Measurements from ENCODE around the gene CCSER2.
A peak's percentile ranks its signal among the peaks of the same experiment; 100 is the strongest.
"Not testable (repeated sequence)": the region's sequence is repeated elsewhere in the genome, so short reads cannot be mapped to it uniquely, and the experiment has no call there.

The CCSER2 gene, protein sequence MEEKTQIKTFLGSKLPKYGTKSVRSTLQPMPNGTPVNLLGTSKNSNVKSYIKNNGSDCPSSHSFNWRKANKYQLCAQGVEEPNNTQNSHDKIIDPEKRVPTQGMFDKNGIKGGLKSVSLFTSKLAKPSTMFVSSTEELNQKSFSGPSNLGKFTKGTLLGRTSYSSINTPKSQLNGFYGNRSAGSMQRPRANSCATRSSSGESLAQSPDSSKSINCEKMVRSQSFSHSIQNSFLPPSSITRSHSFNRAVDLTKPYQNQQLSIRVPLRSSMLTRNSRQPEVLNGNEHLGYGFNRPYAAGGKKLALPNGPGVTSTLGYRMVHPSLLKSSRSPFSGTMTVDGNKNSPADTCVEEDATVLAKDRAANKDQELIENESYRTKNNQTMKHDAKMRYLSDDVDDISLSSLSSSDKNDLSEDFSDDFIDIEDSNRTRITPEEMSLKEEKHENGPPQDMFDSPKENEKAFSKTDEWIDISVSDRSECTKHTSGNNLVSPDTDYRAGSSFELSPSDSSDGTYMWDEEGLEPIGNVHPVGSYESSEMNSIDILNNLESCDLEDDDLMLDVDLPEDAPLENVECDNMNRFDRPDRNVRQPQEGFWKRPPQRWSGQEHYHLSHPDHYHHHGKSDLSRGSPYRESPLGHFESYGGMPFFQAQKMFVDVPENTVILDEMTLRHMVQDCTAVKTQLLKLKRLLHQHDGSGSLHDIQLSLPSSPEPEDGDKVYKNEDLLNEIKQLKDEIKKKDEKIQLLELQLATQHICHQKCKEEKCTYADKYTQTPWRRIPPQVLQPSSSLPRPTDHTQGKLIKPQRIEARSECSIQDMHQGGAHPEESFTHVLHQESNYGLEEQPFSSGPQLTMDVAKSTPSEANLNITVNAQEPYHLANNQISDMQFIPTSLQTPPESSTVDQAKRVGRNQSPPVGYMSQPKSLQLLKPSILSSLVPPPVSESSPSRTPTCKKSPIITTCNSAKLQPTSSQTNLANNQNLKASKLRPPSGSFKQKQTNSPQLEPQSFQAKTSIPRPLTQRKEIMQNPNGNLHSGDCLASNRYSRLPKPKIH

DNA sequence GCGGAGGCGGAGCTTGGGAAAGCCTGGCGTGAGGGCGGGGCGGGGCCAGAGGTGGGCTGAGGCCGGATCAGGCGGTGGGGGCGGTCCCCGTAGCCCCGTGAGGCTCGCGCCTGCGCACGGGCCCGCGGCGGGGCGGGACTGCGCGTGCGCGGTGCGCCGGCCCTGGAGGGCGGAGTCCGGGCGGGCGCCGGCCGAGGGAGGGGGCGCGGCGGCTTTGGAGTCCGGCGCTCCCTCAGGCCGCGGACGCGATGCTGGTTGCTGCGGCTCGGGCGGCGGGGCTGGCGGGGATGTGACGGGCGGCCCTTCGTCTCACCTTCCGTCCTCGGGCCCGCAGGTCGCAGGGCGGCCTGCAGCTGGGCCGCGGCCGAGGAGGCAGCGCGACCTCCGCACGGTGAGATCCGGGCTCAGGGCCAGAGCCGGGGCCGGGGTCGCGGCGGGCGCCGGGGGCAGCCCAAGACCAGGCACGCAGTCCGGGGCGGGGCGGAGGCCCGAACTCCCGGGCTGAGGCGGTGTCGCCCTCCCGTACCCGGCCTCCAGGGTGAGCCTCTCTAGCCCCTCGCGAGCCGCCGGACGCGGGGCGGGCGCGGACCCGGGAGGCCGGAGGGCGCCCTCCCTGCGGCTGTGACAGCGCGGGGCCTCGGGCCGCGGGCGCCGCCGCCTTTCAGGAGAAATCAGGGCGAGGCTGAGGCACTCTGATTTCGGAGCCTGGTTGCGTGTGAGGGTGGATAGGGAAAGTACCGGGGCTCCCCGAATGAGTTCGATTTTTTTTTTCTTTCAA lies at the start of gene CCSER2:
Gene CCSER2 (plus strand): TSS at position 172 of the 778 bp plus-strand sequence. CDS start 42,464 bp downstream, outside the sequence.
- peak in 49 of 51 donors; percentile 53 to 99 (median 92) for DNase-seq

DNA sequence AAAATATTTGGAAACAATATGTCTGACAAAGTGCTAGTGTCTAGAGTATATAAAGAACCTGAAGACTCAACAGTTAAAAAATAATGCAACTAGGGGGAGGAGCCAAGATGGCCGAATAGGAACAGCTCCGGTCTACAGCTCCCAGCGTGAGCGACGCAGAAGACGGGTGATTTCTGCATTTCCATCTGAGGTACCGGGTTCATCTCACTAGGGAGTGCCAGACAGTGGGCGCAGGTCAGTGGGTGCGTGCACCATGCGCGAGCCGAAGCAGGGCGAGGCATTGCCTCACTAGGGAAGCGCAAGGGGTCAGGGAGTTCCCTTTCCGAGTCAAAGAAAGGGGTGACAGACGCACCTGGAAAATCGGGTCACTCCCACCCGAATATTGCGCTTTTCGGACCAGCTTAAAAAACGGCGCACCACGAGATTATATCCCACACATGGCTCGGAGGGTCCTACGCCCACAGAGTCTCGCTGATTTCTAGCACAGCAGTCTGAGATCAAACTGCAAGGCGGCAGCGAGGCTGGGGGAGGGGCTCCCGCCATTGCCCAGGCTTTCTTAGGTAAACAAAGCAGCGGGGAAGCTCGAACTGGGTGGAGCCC lies 48.4 kb upstream of the CCSER2 start:
- not testable (repeated sequence) for DNase-seq

DNA sequence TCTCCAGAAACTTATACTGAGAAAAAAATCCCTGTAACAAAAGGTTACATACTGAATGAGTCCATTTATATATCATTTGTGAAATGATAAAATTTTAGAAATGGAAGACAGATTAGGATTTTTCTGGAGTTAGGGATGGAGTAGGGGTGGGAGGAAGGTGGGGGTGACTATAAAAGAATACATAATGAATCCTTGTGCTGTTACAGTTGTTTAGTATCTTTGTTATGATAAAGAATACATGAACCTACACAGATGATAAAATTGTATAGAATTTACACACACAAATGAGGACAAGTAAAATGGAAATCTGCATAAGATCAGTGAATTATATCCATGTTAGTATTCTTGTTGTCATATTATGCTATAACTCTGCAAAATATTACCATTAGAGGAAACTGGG lies 41.7 kb upstream of the CCSER2 start:
- DNase-seq, result no peak

DNA sequence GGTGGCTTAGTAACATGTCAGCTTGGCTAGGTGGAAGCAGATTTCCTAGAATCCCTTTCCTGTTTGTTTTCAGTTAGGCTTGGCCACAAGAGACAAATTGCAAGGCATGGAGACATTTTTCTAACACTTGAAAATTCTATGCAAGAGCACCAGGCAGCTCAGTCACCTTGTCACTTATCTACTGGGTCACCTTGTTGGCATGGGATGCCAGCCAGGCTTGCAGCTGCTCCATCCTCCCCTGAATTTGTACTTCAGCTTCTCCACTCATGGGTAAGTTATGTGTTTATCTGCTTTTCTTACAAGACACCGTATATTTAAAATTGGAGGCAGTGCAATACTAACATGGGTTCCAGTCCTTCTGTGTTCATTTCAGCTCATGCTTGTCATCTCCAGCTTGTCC lies 40.2 kb upstream of the CCSER2 start:
- no peak for DNase-seq

DNA sequence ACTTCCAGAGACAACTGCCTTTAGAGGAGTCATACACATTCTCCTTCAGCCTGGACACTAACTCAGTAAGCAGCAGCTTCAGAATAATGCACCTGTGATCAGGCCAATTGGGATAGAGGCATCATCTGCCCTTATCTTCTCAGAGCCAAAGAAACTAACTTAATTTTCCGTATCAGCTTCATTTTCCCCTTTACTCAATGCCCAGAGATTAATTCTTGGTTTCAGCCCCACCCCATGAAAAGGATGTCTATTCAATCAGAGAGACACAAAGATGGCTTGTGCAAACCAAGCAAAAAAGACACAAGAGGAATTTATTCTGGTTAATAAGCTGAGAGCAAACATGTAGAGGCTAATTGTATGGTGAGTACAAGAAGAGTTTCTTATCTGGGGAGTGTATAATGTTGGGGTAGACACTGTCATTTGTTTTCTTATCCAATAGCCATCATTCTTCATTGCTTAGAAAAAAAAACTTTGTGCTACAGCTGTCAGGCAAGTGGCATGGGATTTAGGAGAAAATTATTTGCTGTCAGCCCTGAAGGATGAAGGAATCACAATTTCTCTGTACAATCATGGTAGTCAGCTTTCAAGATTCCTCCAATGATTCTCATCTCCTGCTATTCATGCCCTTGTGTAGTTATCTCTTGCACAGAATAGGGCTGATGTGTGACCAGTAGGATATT lies 38.7 kb upstream of the CCSER2 start:
- no peak for DNase-seq

DNA sequence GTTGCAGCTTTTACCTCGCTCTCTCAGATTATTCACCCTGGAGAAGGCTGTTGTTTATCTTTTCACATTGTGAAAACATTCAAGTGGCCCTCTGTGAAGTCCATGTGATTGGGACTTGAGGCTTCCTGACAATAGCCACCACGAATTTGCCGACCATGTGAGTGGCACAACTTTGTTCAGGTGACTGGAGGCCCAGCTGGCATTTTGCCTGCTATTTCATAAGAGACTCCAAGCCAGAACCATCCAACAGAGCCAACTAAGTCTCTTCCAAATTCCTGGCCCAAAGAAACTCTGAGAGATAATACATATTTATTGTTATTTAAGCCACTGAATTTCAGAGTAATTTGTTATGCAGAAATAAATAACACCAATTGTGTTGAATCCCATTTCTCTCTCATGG lies 38.2 kb upstream of the CCSER2 start:
- DNase-seq, result no peak

DNA sequence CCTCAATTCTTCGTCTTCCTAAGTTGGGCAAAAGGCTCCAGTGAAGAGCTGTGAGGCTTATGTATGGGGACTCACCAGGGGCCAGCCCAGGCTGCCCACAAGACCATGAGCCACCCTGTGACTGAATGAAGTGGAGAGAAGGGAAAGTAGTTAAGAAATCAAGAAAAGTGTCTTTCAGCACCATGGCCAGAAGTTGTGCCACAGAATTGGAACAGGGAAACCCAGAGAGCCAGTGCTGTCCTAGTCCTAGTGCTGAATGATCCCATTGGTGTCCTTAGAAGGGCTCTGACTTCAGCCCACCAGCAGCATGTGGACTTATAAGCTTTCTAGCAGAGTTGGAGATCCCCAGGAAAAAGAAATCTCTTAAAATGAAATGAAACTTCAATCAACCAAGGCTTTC lies 37.0 kb upstream of the CCSER2 start:
- DNase-seq, result no peak

DNA sequence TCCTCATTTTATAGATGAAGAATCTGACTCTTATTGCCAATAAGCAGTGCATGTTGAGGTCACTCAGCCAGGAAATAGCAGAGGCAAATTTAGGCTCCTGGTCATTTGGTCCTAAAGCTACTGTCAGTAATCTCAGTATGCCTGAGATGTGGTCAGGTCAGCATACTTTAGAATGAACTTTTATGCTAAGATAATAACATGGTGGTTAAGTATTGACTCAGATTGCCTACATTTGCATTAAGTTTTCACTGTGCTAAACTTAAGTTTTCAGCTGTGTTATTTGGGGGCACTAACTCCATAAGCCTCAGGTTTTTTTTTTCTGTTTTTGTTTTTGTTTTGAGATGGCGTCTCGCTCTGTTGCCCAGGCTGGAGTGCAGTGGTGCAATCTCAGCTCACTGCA lies 35.9 kb upstream of the CCSER2 start:
- DNase-seq, result no peak

DNA sequence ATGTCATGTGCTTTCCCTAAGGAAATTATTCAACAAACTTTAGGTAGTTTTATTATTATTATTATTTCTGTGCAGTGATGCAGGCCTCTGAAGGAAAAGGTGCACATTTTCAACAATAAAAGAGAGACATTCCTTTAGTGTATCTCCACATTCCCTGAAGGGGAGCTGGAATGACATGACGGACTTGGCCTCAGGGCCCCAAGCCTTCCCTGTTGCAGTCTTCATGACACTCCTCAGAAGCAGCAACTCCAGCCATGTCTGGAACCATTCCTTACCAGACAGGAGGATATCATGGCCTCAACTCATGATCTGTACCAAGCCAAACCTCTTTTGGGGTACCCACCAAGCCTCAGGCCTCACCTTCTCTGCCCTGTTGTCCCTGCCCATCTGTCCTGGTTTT lies 35.2 kb upstream of the CCSER2 start:
- DNase-seq, result no peak

DNA sequence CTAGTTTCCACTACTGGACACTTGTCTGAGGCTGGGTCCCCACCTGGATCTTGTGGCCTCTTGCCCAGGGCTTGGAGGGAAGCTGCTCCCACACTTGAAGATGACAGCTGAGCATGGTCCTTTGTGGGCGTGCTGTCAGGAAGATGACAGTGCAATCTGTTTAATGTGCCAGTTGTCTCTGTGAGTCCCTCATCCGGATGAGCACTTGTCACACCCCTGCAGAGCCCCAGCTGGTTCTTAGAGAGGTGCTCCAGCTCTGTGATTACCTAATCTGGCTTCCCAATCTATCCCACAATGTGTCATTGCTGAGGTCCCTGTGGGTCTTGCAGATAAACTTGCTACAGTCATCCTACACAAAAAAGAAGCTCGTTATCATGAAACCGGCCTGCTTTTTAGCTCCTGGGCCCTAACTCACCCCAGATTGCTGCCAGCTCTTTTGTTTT lies 34.8 kb upstream of the CCSER2 start:
- peak in 1 of 51 donors; percentile 45 for DNase-seq

DNA sequence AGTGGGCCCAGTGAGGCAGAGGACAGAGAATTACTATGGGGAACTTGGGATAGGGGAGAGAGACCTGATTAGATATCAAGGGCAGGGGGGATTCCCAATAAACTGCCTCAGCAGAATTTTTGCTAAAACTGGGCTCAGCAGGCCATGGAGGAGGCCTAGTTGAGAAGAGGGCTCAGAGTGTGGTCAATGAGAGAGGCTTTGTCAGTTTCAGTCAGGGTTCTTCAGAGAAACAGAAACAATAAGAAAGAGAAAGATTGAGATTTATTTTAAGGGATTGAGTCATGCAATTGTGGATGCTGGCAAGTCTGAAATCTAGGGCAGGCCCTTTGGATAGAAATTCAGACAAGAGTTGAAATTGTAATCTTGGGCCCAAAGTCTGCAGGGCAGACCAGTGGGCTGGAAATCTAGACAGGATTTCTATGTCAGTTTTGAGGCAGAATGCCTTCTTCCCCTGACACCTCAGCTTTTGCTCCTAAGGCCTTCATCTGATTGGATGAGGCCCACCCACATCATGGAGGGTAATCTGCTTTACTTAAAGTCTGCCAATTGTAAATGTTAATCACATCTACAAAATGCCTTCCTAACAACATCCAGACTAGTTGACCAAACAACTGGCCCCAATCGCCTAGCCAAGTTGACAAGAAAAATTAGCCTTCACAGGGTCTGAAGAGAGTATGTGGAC lies 33.5 kb upstream of the CCSER2 start:
- no peak for DNase-seq

DNA sequence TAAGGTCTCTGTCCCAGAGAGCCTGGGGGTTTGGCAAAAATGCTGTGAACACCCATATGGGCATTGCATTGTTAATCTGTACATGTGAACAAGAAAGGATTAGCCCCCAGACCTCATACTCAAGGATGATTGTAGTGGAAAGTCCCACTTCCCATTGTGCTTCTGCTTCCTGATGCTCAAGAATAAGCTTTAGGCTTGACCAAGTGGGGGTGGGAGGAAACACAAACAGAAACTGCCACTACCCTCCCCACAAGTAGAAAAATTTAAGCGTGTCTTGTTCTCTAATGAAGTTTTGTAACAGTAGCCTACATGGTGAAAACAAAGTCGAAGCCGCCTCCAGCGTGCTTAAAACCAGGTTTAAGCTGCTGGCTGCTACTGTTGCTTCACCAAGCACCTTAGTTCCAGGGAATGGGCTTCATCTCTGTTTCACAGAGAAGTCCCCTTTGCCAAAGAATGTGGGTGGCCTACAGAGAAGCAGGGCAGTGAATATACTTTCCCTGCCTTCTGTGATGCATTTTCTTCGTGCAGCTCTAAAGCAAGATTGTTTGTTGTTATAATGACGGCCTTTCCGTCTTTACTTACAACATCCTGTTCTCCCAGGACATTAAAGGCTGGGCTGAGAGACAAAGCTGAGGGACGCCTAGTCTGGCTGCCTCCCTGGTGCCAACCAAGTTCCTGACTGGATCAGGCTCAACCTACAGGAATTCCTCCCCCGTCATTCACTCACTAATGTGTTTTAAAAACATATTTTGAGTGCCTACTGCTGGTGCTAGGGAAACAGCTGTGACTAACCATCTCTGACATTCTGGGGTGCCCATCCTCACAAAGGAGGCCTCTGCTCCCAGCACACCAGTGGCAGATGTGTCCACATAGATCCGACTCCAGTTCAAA lies 32.1 kb upstream of the CCSER2 start:
- DNase-seq, result peak in 1 of 51 donors; percentile 50

DNA sequence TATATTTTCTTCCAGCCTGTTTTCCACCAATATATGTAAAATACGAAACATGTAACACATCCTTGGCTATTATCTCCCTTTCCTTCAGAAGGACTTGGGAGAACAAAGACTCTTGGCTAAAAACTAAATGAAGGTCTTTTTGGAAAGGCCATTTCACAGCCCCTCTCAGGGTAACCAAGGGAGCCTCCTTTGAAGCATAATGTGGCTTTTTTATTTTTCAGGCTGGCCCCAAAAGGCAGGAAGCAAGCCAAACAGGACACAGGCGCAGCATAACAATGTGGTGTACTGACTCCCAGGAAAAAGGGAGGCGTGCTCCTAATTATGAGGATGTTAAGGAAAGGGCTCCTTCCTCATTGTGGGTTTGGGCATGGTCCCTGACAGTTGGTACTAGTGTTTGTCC lies 30.3 kb upstream of the CCSER2 start:
- peak in 12 of 51 donors; percentile 9 to 40 (median 14) for DNase-seq

DNA sequence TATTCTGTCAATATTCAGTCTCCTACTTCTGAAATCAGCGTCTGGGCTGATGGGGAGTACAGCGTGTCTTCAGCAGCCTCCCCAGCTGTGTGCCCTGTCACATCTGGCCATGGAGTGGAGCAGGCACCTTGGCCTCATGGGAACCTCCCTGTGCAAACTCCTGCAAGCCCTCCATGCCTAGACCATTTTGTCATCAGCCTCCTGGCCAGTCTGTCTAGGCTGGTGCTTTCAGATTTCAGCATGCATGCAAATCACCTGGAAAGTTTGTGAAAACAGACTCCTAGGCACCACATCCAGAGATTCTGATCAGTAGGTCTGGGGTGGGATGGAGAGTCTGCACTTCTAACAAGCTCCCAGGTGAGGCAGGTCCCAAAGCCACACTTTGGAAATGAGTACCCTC lies 26.2 kb upstream of the CCSER2 start:
- no peak for DNase-seq

DNA sequence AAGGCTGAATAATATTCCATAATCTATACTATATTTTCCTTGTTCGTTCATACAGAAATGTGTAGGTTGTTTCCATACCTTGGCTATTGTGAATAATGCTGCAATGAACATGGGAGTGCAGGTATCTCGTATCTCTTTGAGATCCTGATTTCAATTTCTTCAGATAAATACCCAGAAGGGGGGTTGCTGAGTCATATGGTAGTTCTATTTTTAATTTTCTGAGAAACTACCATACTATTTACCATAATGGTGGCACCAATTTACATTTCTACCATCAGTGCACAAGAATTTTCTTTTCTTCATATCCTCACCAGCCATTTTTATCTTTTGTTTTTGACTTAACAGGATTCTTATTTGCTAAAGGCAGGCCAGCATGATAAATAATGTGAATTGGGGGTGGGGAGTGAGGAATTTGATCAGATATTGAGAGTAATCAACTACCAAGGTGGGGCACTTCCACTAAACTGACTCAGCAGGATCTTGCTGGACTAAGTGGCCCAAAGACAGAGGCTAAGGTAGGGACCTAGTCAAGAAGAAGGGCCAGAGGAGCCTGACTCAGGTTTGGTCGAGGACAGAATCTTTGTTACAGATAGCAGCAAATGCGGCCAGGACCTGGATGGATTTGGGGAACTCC lies 21.5 kb upstream of the CCSER2 start:
- no peak for DNase-seq

DNA sequence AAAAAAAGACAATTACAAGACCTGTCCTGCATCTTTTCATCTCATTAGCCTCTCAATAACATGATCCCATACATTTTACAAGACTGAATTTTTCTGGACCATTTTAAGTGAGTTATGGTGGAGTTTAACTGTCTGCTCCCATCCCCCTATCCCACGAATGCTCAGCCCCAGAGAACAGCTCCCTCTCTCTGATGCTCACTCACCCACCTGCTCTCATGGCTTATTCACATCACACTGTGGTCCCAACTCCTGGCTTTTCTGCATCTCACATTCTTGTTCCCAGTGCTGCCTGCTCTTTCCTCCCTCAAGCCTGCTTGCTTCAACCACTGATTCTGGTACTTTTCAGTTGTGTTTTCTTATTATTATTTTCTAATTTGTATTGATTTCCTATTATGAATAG lies 20.4 kb upstream of the CCSER2 start:
- no peak for DNase-seq

DNA sequence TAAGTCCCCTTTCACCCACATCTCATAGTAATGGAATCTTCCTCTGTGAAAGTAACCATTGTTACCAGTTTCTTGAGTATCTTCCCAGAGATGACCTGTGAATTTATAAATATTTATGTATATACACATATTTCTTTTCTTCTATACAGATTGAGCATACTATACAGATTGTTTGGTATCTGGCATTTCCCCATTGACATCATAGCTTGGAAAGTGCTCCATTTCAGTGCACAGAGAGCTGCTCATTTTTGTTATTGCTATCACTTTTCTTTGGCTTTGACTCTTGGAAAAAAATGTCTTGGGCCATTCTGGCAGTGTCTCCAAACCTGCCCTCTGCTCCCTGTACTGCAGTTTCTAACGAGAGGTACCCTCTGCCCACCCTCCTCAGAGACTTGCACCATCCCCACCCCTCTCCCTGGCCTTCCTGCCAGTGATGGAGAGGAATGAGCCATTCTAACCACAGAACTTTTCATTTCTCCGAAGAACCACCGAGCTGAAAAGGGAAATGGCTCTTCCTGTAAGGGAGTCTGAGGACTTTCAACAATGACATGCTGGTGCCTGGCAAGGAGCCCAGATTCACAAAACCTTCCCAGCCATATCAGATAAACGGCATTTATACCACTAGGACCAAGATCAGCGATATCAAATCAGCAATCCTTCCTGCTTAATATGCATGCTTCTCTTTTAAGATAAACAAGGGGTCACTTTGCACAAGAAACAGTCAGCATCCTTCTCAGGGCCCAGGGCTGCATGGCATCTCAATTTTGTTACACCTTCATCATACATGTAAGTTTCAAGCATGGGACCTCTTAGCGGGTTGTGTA lies 19.7 kb upstream of the CCSER2 start:
- DNase-seq, result peak in 6 of 51 donors; percentile 13 to 34 (median 16)

All from hypothalamus (tissue), 51 donors.